WTC11 (cell line): ENCODE measurements around the gene ASB1. TPM values are rescaled to one million over a fixed set of nuclear protein-coding genes. Genes with fewer than 3 reads are reported as not detected.

Experiments used
- ATAC-seq: fragments of 200-7000 bp; cut with Tn5 transposase; 2 replicates; pipeline ENCODE4 v1.10.0; 2021; ENCODE audit warnings: mild to moderate bottlenecking, moderate library complexity
- CTCF ChIA-PET: fragments of 300-600 bp; sonication (Branson Sonifier 250); formaldehyde crosslinking; loops from one replicate; lab custom pipeline; 2021; ENCODE audit warnings: antibody characterized with exemption; lab: Charles Lee
- POLR2A ChIA-PET: fragments of 350-600 bp; sonication (Branson Sonifier 250); formaldehyde crosslinking; loops from one replicate; lab custom pipeline; 2021; ENCODE audit warnings: antibody characterized with exemption; lab: Charles Lee
- DNase-seq: peaks from one replicate; pipeline ENCODE4 v3.0.0; 2021; ENCODE audit warnings: low spot score
- H3K27ac Mint-ChIP-seq: 2 replicates; pipeline ENCODE4 v1.8.0; 2021; ENCODE audit warnings: mixed read lengths
- H3K27me3 Mint-ChIP-seq: 2 replicates; pipeline ENCODE4 v1.8.0; 2021; ENCODE audit warnings: low read depth, mild to moderate bottlenecking, moderate library complexity, mixed read lengths
- H3K36me3 Mint-ChIP-seq: 2 replicates; pipeline ENCODE4 v1.8.0; 2021; ENCODE audit warnings: mixed read lengths
- H3K4me1 Mint-ChIP-seq: 2 replicates; pipeline ENCODE4 v1.8.0; 2022; ENCODE audit warnings: mixed read lengths
- H3K4me3 Mint-ChIP-seq: 2 replicates; pipeline ENCODE4 v1.8.0; 2021; ENCODE audit warnings: mild to moderate bottlenecking, moderate library complexity, mixed read lengths
- H3K9me3 Mint-ChIP-seq: 2 replicates; pipeline ENCODE4 v1.8.0; 2021; ENCODE audit warnings: mixed read lengths
- AR ChIP-seq: fragments of 250-450 bp; sonication (Bioruptor Pico); IDR thresholded peaks from 2 replicates; pipeline ENCODE4 v1.9.0; 2021; ENCODE audit warnings: mild to moderate bottlenecking
- ATF3 ChIP-seq: sonication (generic); formaldehyde crosslinking; conservative IDR thresholded peaks from 2 replicates; pipeline ENCODE4 v1.8.1; 2022; ENCODE audit warnings: mild to moderate bottlenecking, missing genetic modification reagents
- GABPB1 ChIP-seq: sonication (generic); formaldehyde crosslinking; IDR thresholded peaks from 2 replicates; pipeline ENCODE4 v1.8.1; 2023; ENCODE audit warnings: mild to moderate bottlenecking, missing genetic modification reagents
- JAZF1 ChIP-seq: fragments of 250-450 bp; sonication (Bioruptor Pico); IDR thresholded peaks from 2 replicates; pipeline ENCODE4 v1.9.0; 2021; ENCODE audit warnings: moderate library complexity, mild to moderate bottlenecking, inconsistent platforms
- JUN ChIP-seq: sonication (generic); formaldehyde crosslinking; IDR thresholded peaks from 2 replicates; pipeline ENCODE4 v1.8.0; 2023; ENCODE audit warnings: mild to moderate bottlenecking, missing genetic modification reagents
- NR3C1 ChIP-seq: sonication (generic); formaldehyde crosslinking; conservative IDR thresholded peaks from 2 replicates; pipeline ENCODE4 v1.8.1; 2023; ENCODE audit warnings: low read depth, mild to moderate bottlenecking, missing genetic modification reagents
- RORB ChIP-seq: fragments of 250-450 bp; sonication (Bioruptor Pico); IDR thresholded peaks from 2 replicates; pipeline ENCODE4 v1.9.0; 2021; ENCODE audit warnings: mild to moderate bottlenecking
- TCF7 ChIP-seq: sonication (generic); formaldehyde crosslinking; IDR thresholded peaks from 2 replicates; pipeline ENCODE4 v1.8.0; 2022; ENCODE audit warnings: mild to moderate bottlenecking, low read depth, missing genetic modification reagents, moderate library complexity
- TEAD4 ChIP-seq: sonication (generic); formaldehyde crosslinking; IDR thresholded peaks from 2 replicates; pipeline ENCODE4 v1.8.0; 2022; ENCODE audit warnings: mild to moderate bottlenecking, missing genetic modification reagents
- ZMAT4 ChIP-seq: fragments of 250-450 bp; sonication (Bioruptor Pico); IDR thresholded peaks from 2 replicates; pipeline ENCODE4 v1.9.0; 2021; ENCODE audit warnings: mild to moderate bottlenecking
- ZNF121 ChIP-seq: sonication (generic); formaldehyde crosslinking; IDR thresholded peaks from 2 replicates; pipeline ENCODE4 v1.8.0; 2023; ENCODE audit warnings: missing genetic modification reagents
- ZNF425 ChIP-seq: fragments of 250-450 bp; sonication (Bioruptor Pico); conservative IDR thresholded peaks from 2 replicates; pipeline ENCODE4 v1.9.0; 2021; ENCODE audit warnings: mild to moderate bottlenecking
- total RNA-seq: library from RNA; stranded (reverse); gene quantifications from 3 replicates; pipeline ENCODE4 v1.2.3, GENCODE V29; 2021

Gene ASB1
- total RNA-seq, 1 experiment from 2014 or later = 43.9 TPM

- CTCF ChIA-PET = interaction anchor here (1.1 kb wide), 1 partner anchor 80 kb away, joined by 3 read pairs; no protein-coding TSS in a partner anchor
- H3K27me3 Mint-ChIP-seq = no peaks in the 10 kb centered on the region
- peak overlapping the region; percentile 85 for H3K27ac Mint-ChIP-seq
- peaks cover 2% of the 10 kb centered on the region; the same call in 1 of the 2 replicates for H3K4me1 Mint-ChIP-seq
- ATAC-seq = no peak
- 0 out of 2 replicates have a peak, but pooled peaks cover 5% of the 10 kb centered on the region for H3K9me3 Mint-ChIP-seq
- H3K36me3 Mint-ChIP-seq = peaks cover 73% of the 10 kb centered on the region
- POLR2A ChIA-PET = no interaction called here
- TF ChIP-seq NR3C1 (CRISPR knock-in tag) (no peak), RORB (CRISPR knock-in tag) (no peak), TEAD4 (no peak), ZNF121 (CRISPR knock-in tag) (no peak), JUN (CRISPR knock-in tag) (no peak)
- TF ChIP-seq, all 79 proteins: peak for 0
- no peak for DNase-seq
- H3K4me3 Mint-ChIP-seq = no peak overlapping the region
Measured at GRCh38 chr2:238448031-238448955, 21.6 kb downstream of the ASB1 start.

GRCh38 chr2:238449241-238449640, 22.5 kb downstream of the ASB1 start:
- peaks cover 69% of the 10 kb centered on the region for H3K36me3 Mint-ChIP-seq
- POLR2A ChIA-PET = no interaction called here
- DNase-seq (no peak), ATAC-seq (no peak)
- H3K27me3 Mint-ChIP-seq = no peaks in the 10 kb centered on the region
- H3K9me3 Mint-ChIP-seq = 0 out of 2 replicates have a peak, but pooled peaks cover 5% of the 10 kb centered on the region
- H3K4me3 Mint-ChIP-seq = no peak overlapping the region
- TF ChIP-seq ZNF425 (no peak), GABPB1 (CRISPR knock-in tag) (no peak), ATF3 (CRISPR knock-in tag) (no peak), ZNF121 (CRISPR knock-in tag) (no peak), JAZF1 (CRISPR knock-in tag) (no peak), AR (CRISPR knock-in tag) (no peak)
- no peak overlapping the region for H3K27ac Mint-ChIP-seq
- CTCF ChIA-PET = no interaction called here
- H3K4me1 Mint-ChIP-seq = no peaks in the 10 kb centered on the region

- Mint-ChIP-seq H3K27ac (peak overlapping the region; percentile 13; the same call in 1 of the 2 replicates), H3K4me3 (no peak overlapping the region), H3K36me3 (peaks cover 62% of the 10 kb centered on the region), H3K27me3 (no peaks in the 10 kb centered on the region), H3K4me1 (no peaks in the 10 kb centered on the region), H3K9me3 (0 out of 2 replicates have a peak, but pooled peaks cover 5% of the 10 kb centered on the region)
- POLR2A ChIA-PET = interaction anchor here (0.6 kb wide), 1 partner anchor 1576 kb away, joined by 6 read pairs; no protein-coding TSS in a partner anchor
- ATAC-seq (no peak), DNase-seq (no peak)
- CTCF ChIA-PET = no interaction called here
- TF ChIP-seq GABPB1 (CRISPR knock-in tag) (peak; percentile 82), ZMAT4 (no peak), AR (CRISPR knock-in tag) (no peak), TCF7 (no peak)
Measured at GRCh38 chr2:238449909-238450417, 23.2 kb downstream of the ASB1 start.
